ENCODE data around the gene ANKRD39.

The ANKRD39 gene

DNA sequence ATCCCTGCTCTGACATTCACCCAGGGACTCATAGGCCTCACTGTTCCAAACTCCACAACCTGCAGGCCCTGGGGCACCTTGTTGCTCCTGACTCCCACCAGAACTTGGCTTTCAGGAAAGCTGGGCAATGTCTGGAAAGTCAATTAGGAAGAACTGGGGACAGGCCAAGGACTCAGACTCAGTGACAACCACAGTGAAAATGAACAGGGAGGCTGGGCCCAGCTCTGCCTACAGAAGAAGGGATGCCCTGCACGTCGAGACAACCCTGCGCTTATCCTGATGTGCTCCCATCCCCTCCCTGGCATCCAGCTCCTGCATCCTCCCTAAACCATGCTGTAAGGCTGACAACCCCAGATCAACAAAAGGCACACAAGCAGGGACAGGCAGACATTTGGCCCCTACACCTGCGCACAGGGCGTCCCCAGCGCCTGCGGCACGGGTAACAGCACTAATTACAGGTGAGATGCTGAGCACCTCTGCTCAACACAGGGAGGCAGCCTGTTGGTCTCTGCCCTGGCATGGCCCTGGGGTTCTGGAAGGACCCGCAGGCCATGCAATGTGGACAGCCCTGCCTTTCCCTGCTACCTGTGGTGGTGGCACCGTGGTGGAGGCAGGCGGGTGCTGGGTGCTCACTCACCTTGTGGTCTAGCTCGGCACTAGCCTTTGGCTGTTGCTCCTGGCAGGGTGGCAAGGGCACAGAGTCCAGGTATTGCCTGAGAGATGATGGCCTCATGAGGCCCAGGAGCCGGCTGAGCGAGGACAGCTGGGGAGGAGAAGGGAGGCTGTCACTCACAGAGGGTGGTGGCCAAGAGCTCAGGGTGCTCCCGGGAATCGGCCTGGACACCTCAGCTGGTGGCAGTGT, 35.7 kb upstream of the ANKRD39 start:
- 95% methylated on average over 16 of the region's 16 CpGs for WGBS
- peak overlapping the region; percentile 0 to 88 for H2BK12ac ChIP-seq (ENCODE audit: low read length in 2 of 2)
- no peak overlapping the region for H3K4me2 ChIP-seq (ENCODE audit: low read length, poor library complexity, severe bottlenecking)
- no peak overlapping the region for H2BK5ac ChIP-seq (ENCODE audit: low read depth, low read length, poor library complexity, severe bottlenecking)
- H2AK5ac ChIP-seq (ENCODE audit: low read length, severe bottlenecking): no peak overlapping the region
- H3K14ac ChIP-seq (ENCODE audit: low read length in 2 of 2): no peak overlapping the region
- no peak overlapping the region for H2AFZ ChIP-seq (ENCODE audit: low read depth, low read length)
- no peak overlapping the region for H3K23ac ChIP-seq (ENCODE audit: low read length in 2 of 2)
- no peaks in the 10 kb centered on the region for H3K9me3 ChIP-seq (ENCODE audit: control insufficient read depth, low read length)
- H4K91ac ChIP-seq (ENCODE audit: low read length): peak overlapping the region; percentile 73
- no peak overlapping the region for H2BK120ac ChIP-seq (ENCODE audit: low read depth, low read length)
- H3K9ac ChIP-seq (ENCODE audit: low read length): no peak overlapping the region
- H3K27ac ChIP-seq (ENCODE audit: low read length, poor library complexity, severe bottlenecking): no peak overlapping the region
- H3K4me1 ChIP-seq (ENCODE audit: control insufficient read depth, insufficient read depth, low read depth, low read length): peaks cover 17% of the 10 kb centered on the region
- peak overlapping the region; percentile 53 to 71 for H3K4ac ChIP-seq (ENCODE audit: low read depth in 1 of 2, low read length in 2 of 2)
- H3K27me3 ChIP-seq (ENCODE audit: control insufficient read depth in 1 of 2, insufficient read depth in 1 of 2, low read length in 2 of 2): peaks cover 0 to 4% of the 10 kb centered on the region in 2 experiments
- H2BK15ac ChIP-seq (ENCODE audit: low read depth, poor library complexity, severe bottlenecking): peak overlapping the region; percentile 26
- H4K8ac ChIP-seq (ENCODE audit: low read length): no peak overlapping the region
- H3K79me1 ChIP-seq (replicated peaks; ENCODE audit: low read length, poor library complexity, severe bottlenecking): no peaks in the 10 kb centered on the region
- no peak overlapping the region for H3K4me3 ChIP-seq (ENCODE audit: insufficient read depth in 1 of 2, low read depth in 1 of 2, low read length in 2 of 2)
- H3K36me3 ChIP-seq (ENCODE audit: control insufficient read depth in 1 of 2, insufficient read depth in 2 of 2, low read depth in 1 of 2, low read length in 2 of 2): no peaks in the 10 kb centered on the region
- no peak for DNase-seq
- peak overlapping the region; percentile 4 to 30 for H3K18ac ChIP-seq (ENCODE audit: low read depth in 1 of 2, low read length in 2 of 2)

DNA sequence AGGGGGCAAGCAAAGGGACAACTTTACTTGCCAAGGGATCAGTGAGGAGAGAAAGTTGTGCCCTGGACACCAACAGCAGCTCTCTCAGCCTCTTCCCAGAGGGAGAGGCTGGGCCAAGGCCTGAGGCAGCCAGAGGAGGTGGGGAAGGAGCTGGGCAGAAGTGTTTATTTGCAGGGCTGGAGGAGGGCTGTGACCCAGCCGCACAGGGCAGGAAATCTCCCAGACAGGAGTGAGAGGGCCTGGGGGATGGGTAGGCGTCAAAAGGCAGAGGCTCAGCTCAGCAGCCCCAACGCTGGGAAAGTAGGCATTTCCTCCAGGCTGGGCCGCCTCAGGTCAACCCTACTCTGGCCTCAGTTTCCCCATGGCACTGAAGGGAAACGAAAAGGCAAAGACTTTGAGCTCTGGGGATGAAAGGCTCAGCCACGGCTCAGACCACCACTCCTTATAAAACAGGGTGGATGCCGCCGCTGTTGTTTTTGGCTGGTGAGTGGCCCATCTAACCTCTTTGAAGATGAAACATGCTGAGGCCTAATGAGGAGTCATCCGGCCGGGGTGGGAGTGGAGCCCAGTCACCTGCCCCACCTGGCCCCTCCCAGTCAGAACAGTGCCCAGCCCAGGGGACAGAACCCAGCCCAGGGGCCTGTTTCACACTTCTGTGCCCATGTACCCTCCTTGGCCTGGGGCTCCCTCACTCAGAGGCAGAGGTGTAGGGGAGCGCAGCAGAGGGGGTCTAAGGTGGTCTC, 33.9 kb upstream of the ANKRD39 start:
- peak overlapping the region; percentile 98 for H4K8ac ChIP-seq (ENCODE audit: low read length)
- no peak overlapping the region for H3K9ac ChIP-seq (ENCODE audit: low read length)
- H3K9me3 ChIP-seq (ENCODE audit: control insufficient read depth, low read length): no peaks in the 10 kb centered on the region
- no peak overlapping the region for H3K27ac ChIP-seq (ENCODE audit: low read length, poor library complexity, severe bottlenecking)
- peak overlapping the region; percentile 66 to 84 for H3K4ac ChIP-seq (ENCODE audit: low read depth in 1 of 2, low read length in 2 of 2)
- no peaks in the 10 kb centered on the region for H3K79me1 ChIP-seq (replicated peaks; ENCODE audit: low read length, poor library complexity, severe bottlenecking)
- DNase-seq: peak; percentile 62
- peak overlapping the region in 1 of 2 experiments; percentile 93 for H3K23ac ChIP-seq (ENCODE audit: low read length in 2 of 2)
- peaks cover 0 to 4% of the 10 kb centered on the region in 2 experiments for H3K27me3 ChIP-seq (ENCODE audit: control insufficient read depth in 1 of 2, insufficient read depth in 1 of 2, low read length in 2 of 2)
- H3K4me2 ChIP-seq (ENCODE audit: low read length, poor library complexity, severe bottlenecking): no peak overlapping the region
- peaks cover 18% of the 10 kb centered on the region for H3K4me1 ChIP-seq (ENCODE audit: control insufficient read depth, insufficient read depth, low read depth, low read length)
- H2BK5ac ChIP-seq (ENCODE audit: low read depth, low read length, poor library complexity, severe bottlenecking): no peak overlapping the region
- peak overlapping the region; percentile 99 to 100 for H2BK12ac ChIP-seq (ENCODE audit: low read length in 2 of 2)
- 54% methylated on average over 11 of the region's 11 CpGs for WGBS
- H3K4me3 ChIP-seq (ENCODE audit: insufficient read depth in 1 of 2, low read depth in 1 of 2, low read length in 2 of 2): no peak overlapping the region
- H3K18ac ChIP-seq (ENCODE audit: low read depth in 1 of 2, low read length in 2 of 2): peak overlapping the region; percentile 81 to 94
- no peaks in the 10 kb centered on the region for H3K36me3 ChIP-seq (ENCODE audit: control insufficient read depth in 1 of 2, insufficient read depth in 2 of 2, low read depth in 1 of 2, low read length in 2 of 2)
- peak overlapping the region; percentile 6 for H2AFZ ChIP-seq (ENCODE audit: low read depth, low read length)
- no peak overlapping the region for H2AK5ac ChIP-seq (ENCODE audit: low read length, severe bottlenecking)
- peak overlapping the region; percentile 99 for H4K91ac ChIP-seq (ENCODE audit: low read length)
- peak overlapping the region; percentile 96 for H2BK120ac ChIP-seq (ENCODE audit: low read depth, low read length)
- H3K14ac ChIP-seq (ENCODE audit: low read length in 2 of 2): peak overlapping the region in 1 of 2 experiments; percentile 93
- H2BK15ac ChIP-seq (ENCODE audit: low read depth, poor library complexity, severe bottlenecking): peak overlapping the region; percentile 97

DNA sequence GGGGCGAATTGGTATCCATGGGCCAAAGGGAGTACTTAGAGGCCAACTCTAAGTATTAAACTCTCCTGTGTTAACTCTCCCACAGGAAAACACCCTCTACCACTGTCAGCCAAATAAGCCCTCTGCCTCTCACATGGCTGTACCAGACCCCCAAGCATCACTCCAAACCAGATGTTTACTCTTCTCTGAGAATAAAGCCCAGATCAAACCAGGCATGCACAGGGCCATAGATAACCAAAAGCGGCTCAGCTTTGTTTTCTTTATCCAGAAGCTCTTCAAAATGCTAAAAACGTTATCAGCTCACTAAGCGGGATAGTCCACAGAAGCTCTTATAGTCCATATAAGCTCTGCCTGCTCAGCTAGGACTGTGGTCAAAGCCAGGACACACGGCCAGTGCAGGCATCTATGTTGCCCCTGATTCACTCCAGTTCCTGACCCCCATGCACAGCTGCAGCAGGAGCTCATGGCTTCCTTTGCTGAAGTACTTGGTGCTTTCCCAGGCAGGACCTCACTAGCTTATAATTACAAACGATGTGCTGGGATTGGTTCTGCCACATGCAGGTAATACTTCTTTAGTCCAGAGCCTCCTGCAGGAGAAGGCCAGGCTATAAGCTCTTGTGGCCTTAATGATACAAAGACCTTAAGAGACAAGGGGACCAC, 33.0 kb upstream of the ANKRD39 start:
- no peaks in the 10 kb centered on the region for H3K36me3 ChIP-seq (ENCODE audit: control insufficient read depth in 1 of 2, insufficient read depth in 2 of 2, low read depth in 1 of 2, low read length in 2 of 2)
- H3K27me3 ChIP-seq (ENCODE audit: control insufficient read depth in 1 of 2, insufficient read depth in 1 of 2, low read length in 2 of 2): no peaks in the 10 kb centered on the region
- peaks cover 18% of the 10 kb centered on the region for H3K4me1 ChIP-seq (ENCODE audit: control insufficient read depth, insufficient read depth, low read depth, low read length)
- no peak overlapping the region for H3K4me2 ChIP-seq (ENCODE audit: low read length, poor library complexity, severe bottlenecking)
- H3K27ac ChIP-seq (ENCODE audit: low read length, poor library complexity, severe bottlenecking): no peak overlapping the region
- H3K4ac ChIP-seq (ENCODE audit: low read depth in 1 of 2, low read length in 2 of 2): peak overlapping the region; percentile 64 to 66
- H2BK12ac ChIP-seq (ENCODE audit: low read length in 2 of 2): peak overlapping the region; percentile 70 to 79
- H4K91ac ChIP-seq (ENCODE audit: low read length): peak overlapping the region; percentile 2
- no peak overlapping the region for H3K23ac ChIP-seq (ENCODE audit: low read length in 2 of 2)
- H2BK120ac ChIP-seq (ENCODE audit: low read depth, low read length): peak overlapping the region; percentile 96
- no peak overlapping the region for H2AK5ac ChIP-seq (ENCODE audit: low read length, severe bottlenecking)
- no peak overlapping the region for H3K9ac ChIP-seq (ENCODE audit: low read length)
- no peak overlapping the region for H2AFZ ChIP-seq (ENCODE audit: low read depth, low read length)
- no peaks in the 10 kb centered on the region for H3K9me3 ChIP-seq (ENCODE audit: control insufficient read depth, low read length)
- H3K18ac ChIP-seq (ENCODE audit: low read depth in 1 of 2, low read length in 2 of 2): peak overlapping the region; percentile 64 to 94
- peak overlapping the region; percentile 98 for H4K8ac ChIP-seq (ENCODE audit: low read length)
- peak overlapping the region in 1 of 2 experiments; percentile 76 for H3K14ac ChIP-seq (ENCODE audit: low read length in 2 of 2)
- H2BK15ac ChIP-seq (ENCODE audit: low read depth, poor library complexity, severe bottlenecking): peak overlapping the region; percentile 49
- WGBS: 33% methylated on average over 6 of the region's 6 CpGs
- DNase-seq: peak; percentile 56
- no peak overlapping the region for H2BK5ac ChIP-seq (ENCODE audit: low read depth, low read length, poor library complexity, severe bottlenecking)
- H3K4me3 ChIP-seq (ENCODE audit: insufficient read depth in 1 of 2, low read depth in 1 of 2, low read length in 2 of 2): no peak overlapping the region
- H3K79me1 ChIP-seq (replicated peaks; ENCODE audit: low read length, poor library complexity, severe bottlenecking): no peaks in the 10 kb centered on the region
